BLaER1 treated with 17β-estradiol and CSF1 and Interleukin-3, amounts not matched to agents 10 nM and 100 nM (cell line): ENCODE measurements around the gene GID8.
A peak's percentile ranks its signal among the peaks of the same experiment; 100 is the strongest.

Experiments
- H3K27ac ChIP-seq, 11 experiments: shearing (Covaris generic); formaldehyde crosslinking; 2 replicates each; pipeline ENCODE4 v1.8.1; 2022
- H3K27me3 ChIP-seq, 11 experiments: shearing (Covaris generic); formaldehyde crosslinking; 2 replicates each; pipeline ENCODE4 v1.8.1; 2022
- H3K36me3 ChIP-seq, 11 experiments: shearing (Covaris generic); formaldehyde crosslinking; 2 replicates each; pipeline ENCODE4 v1.8.1; 2022
- H3K4me1 ChIP-seq, 10 experiments: shearing (Covaris generic); formaldehyde crosslinking; 2 replicates each; pipeline ENCODE4 v1.8.1; 2022
- H3K4me2 ChIP-seq, 11 experiments: shearing (Covaris generic); formaldehyde crosslinking; 2 replicates each; pipeline ENCODE4 v1.8.1; 2022
- H3K4me3 ChIP-seq, 10 experiments: shearing (Covaris generic); formaldehyde crosslinking; 2 replicates each; pipeline ENCODE4 v1.8.1; 2022
- H3K9ac ChIP-seq, 11 experiments: shearing (Covaris generic); formaldehyde crosslinking; 2 replicates each; pipeline ENCODE4 v1.8.1; 2022
- H3K9me3 ChIP-seq, 11 experiments: shearing (Covaris generic); formaldehyde crosslinking; replicated peaks in 1 of 11; 2 replicates each; pipeline ENCODE4 v1.8.1; 2022
- H4K20me1 ChIP-seq, 11 experiments: shearing (Covaris generic); formaldehyde crosslinking; 2 replicates each; pipeline ENCODE4 v1.8.1; 2022
- Cebpa-rat ChIP-seq, 11 experiments: shearing (Covaris generic); IDR thresholded peaks; 2 replicates each; pipeline ENCODE4 v1.8.1; 2022

GID8 gene

DNA sequence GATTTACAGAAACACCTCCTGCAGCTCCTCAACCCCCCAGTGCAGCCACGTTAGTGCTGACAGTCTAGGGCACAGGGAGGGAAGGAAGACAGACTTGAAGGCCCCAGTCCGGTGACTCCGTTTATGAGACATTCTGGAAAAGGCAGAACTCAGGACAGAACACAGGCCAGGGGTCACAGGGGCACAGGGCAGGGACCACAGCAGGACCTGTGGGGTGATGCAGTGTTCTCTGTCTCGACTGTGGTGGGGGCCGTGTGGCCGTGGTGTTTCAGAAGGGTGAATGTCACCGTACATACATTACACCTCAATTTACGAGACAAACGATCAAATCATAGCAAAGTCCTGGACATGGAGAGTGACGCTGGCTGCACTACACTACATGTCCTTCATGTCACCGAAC is 57.5 kb downstream of the GID8 start:
- H4K20me1 ChIP-seq = peaks cover 0 to 9% (median 0%) of the 10 kb centered on the region in 11 experiments; a peak in 3 of 22 replicates
- no peak overlapping the region for H3K27ac ChIP-seq
- no peak overlapping the region for H3K9ac ChIP-seq
- peaks cover 28 to 53% (median 42%) of the 10 kb centered on the region in 10 experiments for H3K4me1 ChIP-seq
- H3K9me3 ChIP-seq = no peaks in the 10 kb centered on the region
- no peak for TF ChIP-seq Cebpa-rat (IDR thresholded peaks at IDR 0.05)
- H3K27me3 ChIP-seq = peaks cover 0 to 8% (median 0%) of the 10 kb centered on the region in 11 experiments; a peak in 3 of 22 replicates
- 0 out of 22 replicates have a peak overlapping the region, but pooled peaks of 1 of the 11 experiments have one; percentile 6 for H3K4me2 ChIP-seq
- H3K4me3 ChIP-seq = no peak overlapping the region
- H3K36me3 ChIP-seq = no peaks in the 10 kb centered on the region

DNA sequence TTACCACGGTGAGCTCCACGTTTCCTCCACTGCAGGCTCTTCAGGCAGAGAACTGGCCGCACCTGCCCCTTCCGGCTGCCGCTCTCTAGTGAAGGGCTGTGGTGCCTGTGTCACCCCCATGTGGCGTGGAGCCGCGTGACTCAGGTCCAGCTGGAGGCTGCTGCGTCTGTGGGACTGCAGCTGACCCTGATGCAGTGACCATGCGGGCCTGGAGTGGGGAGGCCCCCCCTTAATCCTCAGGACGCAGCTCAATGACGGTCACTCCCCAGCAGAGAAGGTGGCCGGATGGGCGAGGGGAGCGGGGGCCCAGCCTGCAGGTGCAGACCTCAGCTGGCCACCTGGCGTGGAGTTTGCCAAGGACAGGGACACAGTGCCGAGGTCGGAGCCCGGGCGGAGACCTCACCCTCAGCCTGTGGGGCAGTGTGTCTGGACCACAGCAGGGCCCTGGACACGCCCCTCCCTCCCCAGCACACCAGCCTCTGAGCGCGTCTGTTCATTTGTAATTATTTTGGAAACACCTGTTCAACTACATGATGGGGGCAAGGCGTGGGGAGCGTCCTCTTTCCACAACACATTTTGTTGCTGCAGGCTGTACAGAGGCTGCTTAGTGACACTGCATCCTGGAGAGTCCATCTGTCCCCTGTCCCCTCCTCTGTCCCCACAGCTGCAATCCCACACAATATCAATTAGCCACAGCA is 58.1 kb downstream of the GID8 start:
- TF ChIP-seq Cebpa-rat (IDR thresholded peaks at IDR 0.05) = no peak
- H3K36me3 ChIP-seq = no peaks in the 10 kb centered on the region
- no peak overlapping the region for H3K27ac ChIP-seq
- H4K20me1 ChIP-seq = peaks cover 0 to 9% (median 0%) of the 10 kb centered on the region in 11 experiments; a peak in 3 of 22 replicates
- no peak overlapping the region for H3K9ac ChIP-seq
- peaks cover 0 to 14% (median 0%) of the 10 kb centered on the region in 11 experiments; a peak in 5 of 22 replicates for H3K27me3 ChIP-seq
- no peaks in the 10 kb centered on the region for H3K9me3 ChIP-seq
- peaks cover 28 to 55% (median 46%) of the 10 kb centered on the region in 10 experiments for H3K4me1 ChIP-seq
- 0 out of 22 replicates have a peak overlapping the region, but pooled peaks of 1 of the 11 experiments have one; percentile 6 for H3K4me2 ChIP-seq
- no peak overlapping the region for H3K4me3 ChIP-seq

DNA sequence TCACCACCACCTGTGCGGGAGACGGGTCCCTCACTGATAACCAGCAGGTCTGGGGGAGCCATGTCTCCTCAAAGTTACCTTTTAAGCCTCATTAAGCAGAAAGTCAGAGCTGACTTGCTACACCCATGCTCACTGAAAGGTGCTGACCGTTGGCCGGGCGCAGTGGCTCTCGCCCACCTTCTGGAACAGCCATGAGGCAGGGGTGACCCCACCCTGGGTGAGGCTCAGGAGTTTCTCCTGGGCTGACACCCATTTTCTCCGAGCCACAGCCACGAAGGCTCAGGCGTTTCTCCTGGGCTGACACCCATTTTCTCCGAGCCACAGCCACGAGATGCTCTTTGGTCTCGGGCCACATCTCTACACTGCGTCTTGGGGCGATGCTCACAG is 58.6 kb downstream of the GID8 start:
- H3K36me3 ChIP-seq = no peaks in the 10 kb centered on the region
- H3K4me3 ChIP-seq = no peak overlapping the region
- H3K9ac ChIP-seq = no peak overlapping the region
- peaks cover 0 to 9% (median 0%) of the 10 kb centered on the region in 11 experiments; a peak in 3 of 22 replicates for H4K20me1 ChIP-seq
- H3K27ac ChIP-seq = no peak overlapping the region
- peaks cover 0 to 19% (median 0%) of the 10 kb centered on the region in 11 experiments; a peak in 5 of 22 replicates for H3K27me3 ChIP-seq
- TF ChIP-seq Cebpa-rat (IDR thresholded peaks at IDR 0.05) = no peak
- H3K4me2 ChIP-seq = no peak overlapping the region
- H3K4me1 ChIP-seq = peaks cover 28 to 55% (median 47%) of the 10 kb centered on the region in 10 experiments
- H3K9me3 ChIP-seq = no peaks in the 10 kb centered on the region

DNA sequence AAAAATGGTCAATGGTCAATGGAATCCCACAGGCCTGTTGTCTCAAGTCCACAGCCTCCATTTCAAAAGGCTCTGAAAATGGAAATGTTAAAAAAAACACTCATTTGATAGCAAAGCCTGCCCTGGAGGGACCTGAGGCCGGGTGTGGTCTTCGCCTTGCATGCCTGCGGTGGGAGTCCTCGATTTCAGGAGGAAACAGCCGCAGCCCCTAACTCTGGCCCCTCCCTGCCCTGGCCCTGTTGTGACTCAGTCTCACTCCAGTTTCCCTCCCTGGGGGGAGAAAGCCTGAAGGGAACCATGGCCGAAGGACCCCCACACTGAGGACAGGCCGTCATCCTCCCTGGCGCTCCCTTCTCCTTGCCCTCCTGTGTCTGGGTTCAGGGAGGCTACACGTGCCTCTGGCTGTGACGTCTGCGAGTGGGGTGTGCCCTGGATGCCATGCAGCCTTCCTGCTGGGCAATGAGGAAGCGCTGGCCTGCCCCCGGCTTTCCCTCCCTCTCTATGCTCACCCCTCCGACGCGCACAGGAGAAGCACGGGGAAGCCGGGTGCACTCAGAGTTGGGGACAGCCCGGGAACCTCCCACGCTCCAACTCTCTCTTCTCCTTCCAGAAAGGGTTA is 59.6 kb downstream of the GID8 start:
- Histone ChIP-seq H3K4me1 (peaks cover 28 to 54% (median 51%) of the 10 kb centered on the region in 10 experiments), H3K36me3 (no peaks in the 10 kb centered on the region), H3K9me3 (no peaks in the 10 kb centered on the region), H4K20me1 (peaks cover 0 to 9% (median 0%) of the 10 kb centered on the region in 11 experiments; a peak in 5 of 22 replicates), H3K4me2 (peak overlapping the region; percentile 19 to 86 (median 50)), H3K27ac (no peak overlapping the region), H3K9ac (no peak overlapping the region), H3K4me3 (no peak overlapping the region), H3K27me3 (peaks cover 3 to 28% (median 7%) of the 10 kb centered on the region in 11 experiments)
- TF ChIP-seq Cebpa-rat (IDR thresholded peaks at IDR 0.05) = no peak
